H1 (cell line): ENCODE results near the gene HEATR5A. TPM values are rescaled to one million over a fixed set of nuclear protein-coding genes. Genes with fewer than 3 reads are reported as not detected.

Experiments used
- CTCF ChIA-PET: fragments of 300-600 bp; sonication (Branson Sonifier 250); formaldehyde crosslinking; loops from one replicate; lab custom pipeline; 2021; ENCODE audit not compliant: partially characterized antibody; lab: Charles Lee
- POLR2A ChIA-PET: fragments of 300-600 bp; sonication (Branson Sonifier 250); formaldehyde crosslinking; loops from one replicate; lab custom pipeline; 2021; ENCODE audit warnings: inconsistent platforms; ENCODE audit not compliant: partially characterized antibody; lab: Charles Lee
- DNase-seq, 2 experiments: peaks; one replicate each; pipeline versions ENCODE4 v3.0.0 to v3.0.0-alpha.2; 2010 to 2022; ENCODE audit warnings: low spot score in 2 of 2, low read depth in 1 of 2, mixed read lengths in 1 of 2
- FAIRE-seq: peaks from 2 replicates; lab custom pipeline; 2011; peaks lifted over from hg19 to GRCh38; lab: Jason Lieb, UNC
- H2AFZ ChIP-seq: 2 replicates; pipeline ENCODE4 v1.8.1; 2012; ENCODE audit warnings: low read length, inconsistent platforms
- H2AK5ac ChIP-seq: 2 replicates; pipeline ENCODE4 v1.6.1; 2013; ENCODE audit warnings: low read depth, low read length
- H2BK120ac ChIP-seq: replicated peaks from 2 replicates; pipeline ENCODE3; 2013; ENCODE audit warnings: low read depth, low read length, inconsistent platforms
- H2BK12ac ChIP-seq: 2 replicates; pipeline ENCODE4 v1.6.1; 2013; ENCODE audit warnings: low read depth, low read length
- H2BK15ac ChIP-seq: 2 replicates; pipeline ENCODE4 v1.6.1; 2013; ENCODE audit warnings: low read length
- H2BK20ac ChIP-seq: 2 replicates; pipeline ENCODE4 v1.6.1; 2013; ENCODE audit warnings: low read length
- H2BK5ac ChIP-seq: 2 replicates; pipeline ENCODE4 v1.6.1; 2013; ENCODE audit warnings: low read depth, low read length
- H3K14ac ChIP-seq: 2 replicates; pipeline ENCODE4 v1.6.1; 2013; ENCODE audit warnings: inconsistent platforms; ENCODE audit not compliant: insufficient read length
- H3K18ac ChIP-seq: 2 replicates; pipeline ENCODE4 v1.6.1; 2013; ENCODE audit warnings: low read length; ENCODE audit errors: extremely low read depth
- H3K23ac ChIP-seq: 2 replicates; pipeline ENCODE4 v1.6.1; 2013; ENCODE audit warnings: inconsistent platforms; ENCODE audit not compliant: insufficient read length
- H3K23me2 ChIP-seq: 2 replicates; pipeline ENCODE4 v1.6.1; 2013; ENCODE audit warnings: low read depth, low read length
- H3K27ac ChIP-seq: 2 replicates; pipeline ENCODE4 v1.6.1; 2011; ENCODE audit warnings: low read depth, low read length, inconsistent platforms
- H3K27me3 ChIP-seq, 4 experiments: replicated peaks in 1 of 4; 1 replicate in 1 of 4; 2 replicates in 3 of 4; pipeline versions ENCODE4 v1.6.1 to v1.8.1; 2011 to 2013; ENCODE audit warnings: low read length in 3 of 4, mild to moderate bottlenecking in 3 of 4, inconsistent platforms in 2 of 4, mixed read lengths in 2 of 4, moderate library complexity in 1 of 4; ENCODE audit not compliant: control insufficient read depth in 3 of 4, insufficient read depth in 3 of 4; ENCODE audit errors: extremely low read depth in 1 of 4
- H3K36me3 ChIP-seq, 4 experiments: 2 replicates each; pipeline versions ENCODE4 v1.6.1 to v1.8.1; 2011 to 2013; ENCODE audit warnings: mild to moderate bottlenecking in 4 of 4, low read length in 3 of 4, moderate library complexity in 2 of 4, control low read depth in 1 of 4, inconsistent platforms in 1 of 4; ENCODE audit not compliant: insufficient read depth in 4 of 4, control insufficient read depth in 2 of 4
- H3K4ac ChIP-seq: replicated peaks from 2 replicates; pipeline ENCODE3; 2013; ENCODE audit warnings: low read length, low read depth, mixed read lengths, inconsistent platforms; ENCODE audit not compliant: insufficient read length
- H3K4me1 ChIP-seq, 4 experiments: replicated peaks in 1 of 4; 1 replicate in 1 of 4; 2 replicates in 3 of 4; pipeline versions ENCODE4 v1.6.1 to v1.8.1; 2011 to 2013; ENCODE audit warnings: low read length in 3 of 4, inconsistent platforms in 2 of 4, mixed read lengths in 1 of 4; ENCODE audit not compliant: insufficient read depth in 4 of 4, control insufficient read depth in 3 of 4
- H3K4me2 ChIP-seq, 2 experiments: 2 replicates each; pipeline versions ENCODE4 v1.6.1 to v1.8.1; 2011 to 2013; ENCODE audit warnings: low read depth in 2 of 2, low read length in 2 of 2, control low read depth in 1 of 2, inconsistent platforms in 1 of 2, mild to moderate bottlenecking in 1 of 2; ENCODE audit not compliant: insufficient read depth in 1 of 2
- H3K4me3 ChIP-seq, 4 experiments: fragments of 200-600, 300-600 bp in 1 of 4; sonication (generic), shearing (Covaris generic), sonication (Bioruptor Twin) in 1 of 4; 2 replicates each; pipeline versions ENCODE4 v1.5.1 to v1.8.1; 2011 to 2016; ENCODE audit warnings: low read length in 4 of 4, low read depth in 3 of 4, control low read depth in 2 of 4, inconsistent platforms in 2 of 4, mild to moderate bottlenecking in 2 of 4, mixed read lengths in 1 of 4, moderate library complexity in 1 of 4; ENCODE audit not compliant: insufficient read depth in 2 of 4; ENCODE audit errors: extremely low read depth in 1 of 4
- H3K56ac ChIP-seq: replicated peaks from 2 replicates; pipeline ENCODE3; 2013; ENCODE audit warnings: low read depth, mild to moderate bottlenecking, mixed read lengths, low read length, inconsistent platforms; ENCODE audit not compliant: insufficient read length
- H3K79me1 ChIP-seq: 2 replicates; pipeline ENCODE4 v1.6.1; 2013; ENCODE audit warnings: low read depth, low read length, control low read depth
- H3K79me2 ChIP-seq, 2 experiments: 2 replicates each; pipeline versions ENCODE4 v1.6.1 to v1.8.1; 2012 to 2013; ENCODE audit warnings: low read length in 2 of 2, mild to moderate bottlenecking in 2 of 2, inconsistent platforms in 1 of 2; ENCODE audit not compliant: insufficient read depth in 2 of 2, control insufficient read depth in 1 of 2
- H3K9ac ChIP-seq, 4 experiments: replicated peaks in 1 of 4; 1 replicate in 1 of 4; 2 replicates in 3 of 4; pipeline versions ENCODE4 v1.6.1 to v1.8.1; 2011 to 2013; ENCODE audit warnings: low read depth in 3 of 4, low read length in 3 of 4, control low read depth in 2 of 4, mild to moderate bottlenecking in 2 of 4, moderate library complexity in 2 of 4, inconsistent platforms in 1 of 4; ENCODE audit errors: extremely low read depth in 1 of 4
- H3K9me3 ChIP-seq, 2 experiments: 2 replicates each; pipeline versions ENCODE4 v1.6.1 to v1.8.1; 2012 to 2013; ENCODE audit warnings: mild to moderate bottlenecking in 2 of 2, moderate library complexity in 2 of 2, control low read depth in 1 of 2, inconsistent platforms in 1 of 2, low read depth in 1 of 2, low read length in 1 of 2, mixed read lengths in 1 of 2; ENCODE audit not compliant: insufficient read depth in 2 of 2
- H4K20me1 ChIP-seq, 2 experiments: replicated peaks in 1 of 2; 2 replicates each; pipeline versions ENCODE3 to v1.8.1; 2011 to 2013; ENCODE audit warnings: inconsistent platforms in 2 of 2, low read length in 2 of 2, mild to moderate bottlenecking in 1 of 2; ENCODE audit not compliant: insufficient read depth in 2 of 2, control insufficient read depth in 1 of 2
- H4K5ac ChIP-seq: 2 replicates; pipeline ENCODE4 v1.6.1; 2013; ENCODE audit warnings: low read length, low read depth, mixed read lengths, inconsistent platforms; ENCODE audit not compliant: insufficient read length
- H4K8ac ChIP-seq: 2 replicates; pipeline ENCODE4 v1.8.0; 2013; ENCODE audit warnings: mild to moderate bottlenecking, moderate library complexity, low read length, inconsistent platforms; ENCODE audit not compliant: insufficient read depth; ENCODE audit errors: extremely low read depth
- H4K91ac ChIP-seq: replicated peaks from 2 replicates; pipeline ENCODE3; 2013; ENCODE audit warnings: low read length, mixed read lengths, inconsistent platforms; ENCODE audit not compliant: insufficient read length
- BCL11A ChIP-seq, 2 experiments: IDR thresholded peaks; one replicate each; pipeline ENCODE4 v1.6.1; 2011; ENCODE audit warnings: low read depth in 2 of 2, low read length in 2 of 2, mild to moderate bottlenecking in 2 of 2
- CHD1 ChIP-seq: IDR thresholded peaks from 2 replicates; pipeline ENCODE4 v1.6.1; 2012; ENCODE audit warnings: low read depth, low read length, improper control_type of control experiment
- CHD2 ChIP-seq: IDR thresholded peaks from 2 replicates; pipeline ENCODE4 v1.6.1; 2012; ENCODE audit warnings: low read length, improper control_type of control experiment
- CREB1 ChIP-seq: IDR thresholded peaks from 2 replicates; pipeline ENCODE4 v1.6.1; 2012; ENCODE audit warnings: inconsistent platforms
- GABPA ChIP-seq: IDR thresholded peaks from 2 replicates; pipeline ENCODE4 v1.6.1; 2011; ENCODE audit warnings: mild to moderate bottlenecking, low read length, moderate library complexity, borderline replicate concordance; ENCODE audit not compliant: insufficient read depth
- JUND ChIP-seq: IDR thresholded peaks from 2 replicates; pipeline ENCODE4 v1.6.1; 2011; ENCODE audit warnings: mild to moderate bottlenecking, improper control_type of control experiment, low read length
- POU5F1 ChIP-seq: IDR thresholded peaks from 2 replicates; pipeline ENCODE4 v1.6.1; 2011; ENCODE audit warnings: low read depth, mild to moderate bottlenecking, low read length, moderate library complexity
- RAD21 ChIP-seq, 2 experiments: IDR thresholded peaks in 1 of 2; conservative IDR thresholded peaks in 1 of 2; 2 replicates each; pipeline ENCODE4 v1.6.1; 2011; ENCODE audit warnings: low read depth in 2 of 2, low read length in 2 of 2, improper control_type of control experiment in 1 of 2, inconsistent platforms in 1 of 2, mild to moderate bottlenecking in 1 of 2, moderate library complexity in 1 of 2
- SIN3A ChIP-seq, 2 experiments: IDR thresholded peaks in 1 of 2; conservative IDR thresholded peaks in 1 of 2; 2 replicates each; pipeline ENCODE4 v1.6.1; 2011 to 2012; ENCODE audit warnings: low read length in 2 of 2, improper control_type of control experiment in 1 of 2, low read depth in 1 of 2, mild to moderate bottlenecking in 1 of 2
- SRF ChIP-seq: IDR thresholded peaks from 2 replicates; pipeline ENCODE4 v1.6.1; 2011; ENCODE audit warnings: mild to moderate bottlenecking, low read depth, low read length, moderate library complexity
- WGBS, 2 experiments: shearing (Covaris generic) in 1 of 2; methylation state at CpG; one replicate each; pipeline versions ENCODE4 v1.1.6 to v1.1.7; 2013 to 2015; ENCODE audit warnings: low lambda C conversion rate in 2 of 2, mixed read lengths in 2 of 2, inconsistent platforms in 1 of 2, low coverage in 1 of 2, missing lambda C conversion rate in 1 of 2; ENCODE audit not compliant: insufficient replicate concordance in 2 of 2, insufficient coverage in 1 of 2, insufficient read length in 1 of 2; ENCODE audit errors: extremely low coverage in 1 of 2, missing lambda C conversion rate in 1 of 2; 5-methylcytosine and 5-hydroxymethylcytosine counted together
- polyA plus RNA-seq, 7 experiments: library from polyadenylated mRNA; depleted of rRNA in 3 of 7; stranded (reverse) in 5 of 7; unstranded in 2 of 7; fragments of >200 nt in 5 of 7; fragments of 200-250 nt in 2 of 7; gene quantifications; 1 replicate in 5 of 7; 2 replicates in 1 of 7; 4 replicates in 1 of 7; pipeline versions ENCODE4 v1.2.1 to v1.2.3, GENCODE V29; 2011 to 2013; ENCODE audit warnings: missing spikeins in 2 of 7, mixed read lengths in 2 of 7
- total RNA-seq: library from RNA; stranded (reverse); fragmentation: NEBNext Ultra II Directional; extraction: Animal tissue kit (Norgen Biotek cat#: 25700); gene quantifications from 2 replicates; pipeline ENCODE4 v1.2.1, GENCODE V29; 2021
- TF ChIP-seq, protein P1 (sequence below), 3 experiments: IDR thresholded peaks; 1 replicate in 2 of 3; 2 replicates in 1 of 3; pipeline versions ENCODE4 v1.5.1 to v1.6.1; 2011; ENCODE audit warnings: low read length in 3 of 3, mild to moderate bottlenecking in 3 of 3, inconsistent platforms in 2 of 3, low read depth in 1 of 3, moderate library complexity in 1 of 3; ENCODE audit not compliant: insufficient read depth in 1 of 3; ENCODE audit errors: control extremely low read depth in 1 of 3

HEATR5A gene
- total and polyA plus RNA-seq, 2 of the 8 experiments (the other 6 are each of a cell fraction or from before 2014, with no cell fraction given) = 9.0 to 36.2 TPM

DNA sequence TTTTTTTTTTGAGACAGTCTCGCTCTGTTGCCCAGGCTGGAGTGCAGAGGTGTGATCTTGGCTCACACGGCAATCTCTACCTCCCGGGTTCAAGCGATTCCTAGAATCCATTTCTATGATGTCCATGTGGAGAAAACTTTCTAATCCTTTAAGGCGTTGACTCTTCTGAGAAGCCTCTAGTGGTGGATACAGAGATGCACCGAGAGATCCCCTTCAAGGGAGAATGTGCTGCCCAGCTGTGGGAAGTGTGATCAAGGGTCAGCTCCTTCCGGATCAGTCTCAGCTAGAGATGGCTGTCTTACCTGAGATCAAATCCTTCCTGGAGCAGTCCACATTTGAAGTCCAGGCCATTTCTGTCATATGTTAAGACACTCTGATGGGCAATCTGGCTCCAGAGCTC lies 120.1 kb downstream of the HEATR5A start:
- no peak overlapping the region for H3K56ac ChIP-seq
- WGBS, 2 experiments = 83% methylated on average over 7 of the region's 7 CpGs; no CpG with 5 or more reads in 1 of the 2 experiments
- H2BK20ac ChIP-seq = no peak overlapping the region
- no peaks in the 10 kb centered on the region for H3K27me3 ChIP-seq
- H4K8ac ChIP-seq = no peak overlapping the region
- DNase-seq (no peak), FAIRE-seq (no peak)
- no peak overlapping the region for H3K18ac ChIP-seq
- CTCF ChIA-PET = interaction anchor here (0.6 to 3.4 kb wide), 5 partner anchors 11 to 141 kb away, joined by 3 to 15 read pairs (median 3); no protein-coding TSS in a partner anchor
- H3K9me3 ChIP-seq = no peaks in the 10 kb centered on the region
- no peak overlapping the region for H2AFZ ChIP-seq
- no peak overlapping the region for H2BK120ac ChIP-seq
- peaks cover 0 to 2% (median 0%) of the 10 kb centered on the region in 4 experiments; a peak in 2 of 8 replicates for H3K36me3 ChIP-seq
- H2AK5ac ChIP-seq = 0 out of 2 replicates have a peak overlapping the region, but pooled peaks have one; percentile 75
- no peak overlapping the region for H3K14ac ChIP-seq
- no peaks in the 10 kb centered on the region for H3K79me1 ChIP-seq
- POLR2A ChIA-PET = no interaction called here
- no peaks in the 10 kb centered on the region for H3K79me2 ChIP-seq
- no peaks in the 10 kb centered on the region for H3K23me2 ChIP-seq
- no peak overlapping the region for H3K9ac ChIP-seq
- H3K27ac ChIP-seq = no peak overlapping the region
- H4K5ac ChIP-seq = no peak overlapping the region
- no peak overlapping the region for H3K23ac ChIP-seq
- no peak overlapping the region for H3K4ac ChIP-seq
- no peak overlapping the region for H2BK12ac ChIP-seq
- no peak overlapping the region for H3K4me2 ChIP-seq
- H2BK5ac ChIP-seq = no peak overlapping the region; the same call in 1 of the 2 replicates
- 0 out of 7 replicates have a peak, but pooled peaks cover 0 to 1% (median 0%) of the 10 kb centered on the region in 4 experiments for H3K4me1 ChIP-seq
- H3K4me3 ChIP-seq = no peak overlapping the region
- no peak overlapping the region for H4K91ac ChIP-seq
- H2BK15ac ChIP-seq = no peak overlapping the region
- H4K20me1 ChIP-seq = no peaks in the 10 kb centered on the region
- TF ChIP-seq SIN3A (conservative IDR thresholded peaks at IDR 0.05 in 1 of 2, IDR thresholded peaks at IDR 0.05 in 1 of 2; ENCODE audit: low read depth in 1 of 2, low read length in 2 of 2) = no peak
- TF ChIP-seq POU5F1 = no peak
- no peak for TF ChIP-seq GABPA
- no peak for TF ChIP-seq CREB1
- TF ChIP-seq CHD1 = no peak
- TF ChIP-seq, protein P1, sequence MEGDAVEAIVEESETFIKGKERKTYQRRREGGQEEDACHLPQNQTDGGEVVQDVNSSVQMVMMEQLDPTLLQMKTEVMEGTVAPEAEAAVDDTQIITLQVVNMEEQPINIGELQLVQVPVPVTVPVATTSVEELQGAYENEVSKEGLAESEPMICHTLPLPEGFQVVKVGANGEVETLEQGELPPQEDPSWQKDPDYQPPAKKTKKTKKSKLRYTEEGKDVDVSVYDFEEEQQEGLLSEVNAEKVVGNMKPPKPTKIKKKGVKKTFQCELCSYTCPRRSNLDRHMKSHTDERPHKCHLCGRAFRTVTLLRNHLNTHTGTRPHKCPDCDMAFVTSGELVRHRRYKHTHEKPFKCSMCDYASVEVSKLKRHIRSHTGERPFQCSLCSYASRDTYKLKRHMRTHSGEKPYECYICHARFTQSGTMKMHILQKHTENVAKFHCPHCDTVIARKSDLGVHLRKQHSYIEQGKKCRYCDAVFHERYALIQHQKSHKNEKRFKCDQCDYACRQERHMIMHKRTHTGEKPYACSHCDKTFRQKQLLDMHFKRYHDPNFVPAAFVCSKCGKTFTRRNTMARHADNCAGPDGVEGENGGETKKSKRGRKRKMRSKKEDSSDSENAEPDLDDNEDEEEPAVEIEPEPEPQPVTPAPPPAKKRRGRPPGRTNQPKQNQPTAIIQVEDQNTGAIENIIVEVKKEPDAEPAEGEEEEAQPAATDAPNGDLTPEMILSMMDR (IDR thresholded peaks at IDR 0.05; ENCODE audit: control extremely low read depth in 1 of 3, insufficient read depth in 1 of 3, low read depth in 1 of 3, low read length in 3 of 3) = peak; percentile 11 to 53 (median 25); a peak in 2 of 4 replicates
- no peak for TF ChIP-seq SRF
- TF ChIP-seq JUND = no peak
- peak in 1 of 2 experiments; percentile 30; a peak in 2 of 4 replicates for TF ChIP-seq RAD21 (IDR thresholded peaks at IDR 0.05 in 1 of 2, conservative IDR thresholded peaks at IDR 0.05 in 1 of 2; ENCODE audit: low read depth in 2 of 2, low read length in 2 of 2)
- TF ChIP-seq CHD2 = no peak
- no peak for TF ChIP-seq BCL11A (IDR thresholded peaks at IDR 0.05; ENCODE audit: low read depth in 2 of 2, low read length in 2 of 2)
